Kidney (tissue), 14 donors: Measurements from ENCODE around the gene YWHAE. TPM values are rescaled to one million over a fixed set of nuclear protein-coding genes. Genes with fewer than 3 reads are reported as not detected.

Source experiments
- DNase-seq, 5 donors: peaks; one replicate each; pipeline ENCODE4 v3.0.0-alpha.2; 2013 to 2020
- FAIRE-seq: peaks from 2 replicates; lab custom pipeline; 2012; peaks lifted over from hg19 to GRCh38; lab: Jason Lieb, UNC
- H3K27ac ChIP-seq, 2 donors: one replicate each; pipeline ENCODE4 v1.7.0; 2013; ENCODE audit warnings: low read depth in 2 of 2, low read length in 2 of 2, inconsistent platforms in 1 of 2
- H3K27me3 ChIP-seq: one replicate; pipeline ENCODE4 v1.7.1; 2013; ENCODE audit warnings: low read length, inconsistent platforms; ENCODE audit not compliant: control insufficient read depth, insufficient read depth
- H3K36me3 ChIP-seq, 3 donors: one replicate each; pipeline versions ENCODE4 v1.7.0 to v1.7.1; 2013; ENCODE audit warnings: low read length in 3 of 3, control low read depth in 1 of 3, inconsistent platforms in 1 of 3; ENCODE audit not compliant: insufficient read depth in 3 of 3, control insufficient read depth in 2 of 3
- H3K4me1 ChIP-seq, 3 donors: one replicate each; pipeline versions ENCODE4 v1.7.0 to v1.7.1; 2013; ENCODE audit warnings: low read length in 3 of 3, inconsistent platforms in 1 of 3, low read depth in 1 of 3; ENCODE audit not compliant: control insufficient read depth in 2 of 3, insufficient read depth in 2 of 3
- H3K4me3 ChIP-seq, 3 donors: one replicate each; pipeline versions ENCODE4 v1.7.0 to v1.8.1; 2013; ENCODE audit warnings: low read length in 3 of 3, control low read depth in 1 of 3, inconsistent platforms in 1 of 3
- H3K9ac ChIP-seq, 3 donors: one replicate each; pipeline versions ENCODE4 v1.7.0 to v1.7.1; 2013; ENCODE audit warnings: low read length in 3 of 3, control low read depth in 1 of 3, inconsistent platforms in 1 of 3
- H3K9me3 ChIP-seq, 3 donors: one replicate each; pipeline versions ENCODE4 v1.7.0 to v1.7.1; 2013; ENCODE audit warnings: low read length in 3 of 3, control low read depth in 1 of 3, inconsistent platforms in 1 of 3; ENCODE audit not compliant: control insufficient read depth in 2 of 3, insufficient read depth in 1 of 3
- CTCF ChIP-seq: IDR thresholded peaks from 3 replicates; pipeline ENCODE4 v1.5.1; 2012; ENCODE audit warnings: mild to moderate bottlenecking, moderate library complexity, borderline replicate concordance; ENCODE audit not compliant: insufficient read depth; ENCODE audit errors: extremely low read depth
- intact Hi-C: fragments of 100-400 bp; cut with DNase I; formaldehyde crosslinking; loops from one replicate; pipeline ENCODE4 v1.11.1; 2022
- polyA plus RNA-seq: library from polyadenylated mRNA; stranded (reverse); fragments of 350-450 nt; fragmentation: Illumina TruSeq; extraction: RNeasy Lipid Tissue Mini Kit (QIAGEN cat#74804); gene quantifications from one replicate; pipeline ENCODE4 v1.2.3, GENCODE V29; 2014; ENCODE audit warnings: low read depth, low replicate concordance; ENCODE audit not compliant: insufficient read depth
- total RNA-seq: library from RNA; stranded (reverse); fragmentation: NEBNext Ultra II Directional; extraction: Animal tissue kit (Norgen Biotek cat#: 25700); gene quantifications from one replicate; pipeline ENCODE4 v1.2.1, GENCODE V29; 2021
- donor health status: control.
- donor health status: control.
- donor health status: control.
- donor health status: control.
- donor health status: control.
- donor health status: DM: yes; HTN: yes; CAD: no.
- donor health status: Normal renal cell carcinoma (clear cell type).

YWHAE gene
- total and polyA plus RNA-seq, 2 donors from 2014 or later: 495 to 591 TPM

DNA sequence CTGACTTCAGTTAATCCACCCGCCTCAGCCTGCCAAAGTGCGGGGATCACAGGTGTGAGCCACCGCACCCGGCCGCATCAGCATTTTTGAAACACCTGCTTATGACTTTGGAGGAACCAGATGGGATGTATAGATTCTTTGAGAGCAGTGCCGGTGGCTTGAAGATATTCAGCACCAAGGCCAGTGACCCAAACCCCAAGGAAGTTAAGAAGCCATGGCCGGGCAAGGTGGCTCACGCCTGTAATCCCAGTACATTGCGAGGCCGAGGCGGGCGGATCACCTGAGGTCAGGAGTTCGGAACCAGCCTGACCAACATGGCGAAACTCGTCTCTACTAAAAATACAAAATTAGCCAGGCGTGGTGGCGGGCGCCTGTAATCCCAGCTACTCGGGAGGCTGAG, 76.7 kb downstream of the YWHAE start:
- TF ChIP-seq CTCF: no peak
- no peak for FAIRE-seq
- H3K9ac ChIP-seq: no peak overlapping the region
- H3K36me3 ChIP-seq: no peaks in the 10 kb centered on the region
- H3K27me3 ChIP-seq: no peaks in the 10 kb centered on the region
- H3K27ac ChIP-seq: no peak overlapping the region
- H3K4me3 ChIP-seq: no peak overlapping the region
- peak in 1 of 5 donors; percentile 69 for DNase-seq
- H3K4me1 ChIP-seq: no peaks in the 10 kb centered on the region
- H3K9me3 ChIP-seq: no peaks in the 10 kb centered on the region
- intact Hi-C loops: no loop called here

DNA sequence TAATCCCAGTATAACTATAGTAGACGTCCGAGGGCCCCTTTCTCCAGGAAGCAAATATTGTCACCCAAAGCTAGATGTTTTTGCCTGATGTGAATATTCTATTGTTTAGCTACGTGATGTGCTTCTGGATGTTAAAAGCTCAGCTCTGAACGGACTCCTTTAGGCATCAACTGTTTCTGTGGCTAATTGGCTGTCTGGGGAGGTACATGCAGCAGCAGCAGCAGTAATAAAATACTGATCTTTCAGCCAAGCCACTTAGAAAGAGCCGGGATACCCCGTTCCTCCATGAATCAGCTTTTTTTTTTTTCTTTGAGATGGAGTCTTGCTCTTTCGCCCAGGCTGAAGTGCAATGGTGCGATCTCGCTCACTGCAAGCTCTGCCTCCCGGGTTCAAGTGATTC, 77.5 kb downstream of the YWHAE start:
- DNase-seq: no peak
- H3K36me3 ChIP-seq: no peaks in the 10 kb centered on the region
- no peak for TF ChIP-seq CTCF
- no peak overlapping the region for H3K9ac ChIP-seq
- intact Hi-C loops: no loop called here
- H3K27ac ChIP-seq: no peak overlapping the region
- no peaks in the 10 kb centered on the region for H3K9me3 ChIP-seq
- no peak overlapping the region for H3K4me3 ChIP-seq
- H3K4me1 ChIP-seq: no peaks in the 10 kb centered on the region
- no peak for FAIRE-seq
- H3K27me3 ChIP-seq: no peaks in the 10 kb centered on the region

DNA sequence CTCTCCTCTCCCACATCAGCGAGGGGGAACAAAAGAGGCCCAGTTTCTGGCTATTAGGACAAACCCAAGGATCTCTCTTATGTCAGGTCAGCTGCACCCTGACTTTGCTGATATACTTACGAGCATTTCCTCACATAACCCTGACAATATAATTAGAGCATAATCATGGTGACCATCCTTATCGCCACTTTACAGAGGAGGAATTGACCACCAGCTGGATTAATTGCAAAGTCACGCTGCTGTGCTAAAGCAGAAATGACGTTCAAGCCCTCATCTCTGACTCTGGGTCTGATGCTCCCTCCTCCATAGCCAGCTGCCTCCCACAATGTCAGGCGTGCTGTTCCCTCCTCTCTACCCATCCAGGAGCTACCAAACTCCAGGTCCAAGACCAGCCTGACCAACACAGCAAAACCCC, 78.0 kb downstream of the YWHAE start:
- H3K9ac ChIP-seq: no peak overlapping the region
- no peaks in the 10 kb centered on the region for H3K36me3 ChIP-seq
- DNase-seq (no peak), FAIRE-seq (no peak)
- H3K4me3 ChIP-seq: no peak overlapping the region
- intact Hi-C loops: no loop called here
- no peaks in the 10 kb centered on the region for H3K4me1 ChIP-seq
- H3K27ac ChIP-seq: no peak overlapping the region
- H3K27me3 ChIP-seq: no peaks in the 10 kb centered on the region
- H3K9me3 ChIP-seq: no peaks in the 10 kb centered on the region
- no peak for TF ChIP-seq CTCF

DNA sequence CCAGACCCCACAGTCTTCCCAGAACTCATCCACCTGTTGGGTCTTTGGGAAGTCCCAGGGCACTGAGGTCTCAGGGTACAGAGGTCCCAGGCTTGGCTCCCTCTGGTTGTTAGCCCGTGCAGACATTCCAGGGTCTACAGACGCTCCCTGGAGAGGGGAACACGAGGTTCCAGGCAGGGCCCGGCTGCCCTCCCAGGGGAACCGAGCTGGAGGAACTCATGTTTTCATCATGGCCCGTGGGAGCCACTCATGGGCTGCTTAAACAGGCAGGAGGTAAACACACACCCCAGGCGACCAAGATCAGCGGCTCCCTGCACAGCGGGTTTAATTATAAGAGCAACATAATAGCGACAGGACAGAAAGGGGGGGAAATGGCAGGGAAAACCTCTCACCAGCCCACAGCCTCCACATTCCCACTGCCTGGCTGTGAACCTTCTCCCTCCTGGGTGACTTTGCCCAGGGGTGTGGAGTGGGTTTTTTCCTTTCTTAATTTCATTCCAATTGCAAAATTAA, 84.1 kb downstream of the YWHAE start:
- Histone ChIP-seq H3K9me3 (no peaks in the 10 kb centered on the region), H3K36me3 (no peaks in the 10 kb centered on the region), H3K27ac (no peak overlapping the region), H3K27me3 (no peaks in the 10 kb centered on the region), H3K4me1 (no peaks in the 10 kb centered on the region), H3K9ac (no peak overlapping the region), H3K4me3 (no peak overlapping the region)
- FAIRE-seq (no peak), DNase-seq (no peak)
- TF ChIP-seq CTCF: no peak
- intact Hi-C loops: no loop called here
